CD4-positive, alpha-beta T cell treated with Interleukin-6 at 100 ng/mL for 8 hours (primary cell): Measurements from ENCODE around the gene SNX22.
A peak's percentile ranks its signal among the peaks of the same experiment; 100 is the strongest.

Experiments
- DNase-seq: peaks from one replicate; pipeline ENCODE4 v3.0.0-alpha.2; 2020; ENCODE audit warnings: mixed read lengths, low spot score

Gene SNX22

DNA sequence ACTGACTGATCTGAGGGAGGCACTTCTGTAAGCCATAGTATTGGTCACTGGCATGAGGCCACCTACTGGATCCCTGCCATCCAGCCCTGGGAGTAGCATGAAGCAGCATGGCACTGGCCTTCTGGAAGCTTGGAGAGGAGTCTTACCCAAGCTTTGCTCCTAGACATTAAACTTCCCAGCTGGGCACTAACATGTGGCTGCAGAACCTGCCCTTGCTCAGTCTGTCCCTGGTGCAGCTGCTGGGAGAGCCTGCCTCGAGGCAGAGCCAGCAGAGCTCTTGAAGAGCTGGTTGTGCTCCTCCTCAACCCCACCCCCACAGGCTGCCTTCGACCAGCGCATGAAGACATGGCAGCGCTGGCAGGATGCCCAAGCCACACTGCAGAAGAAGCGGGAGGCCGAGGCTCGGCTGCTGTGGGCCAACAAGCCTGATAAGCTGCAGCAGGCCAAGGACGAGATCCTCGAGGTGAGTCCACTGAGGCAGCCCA, 17.1 kb upstream of the SNX22 start:
- no peak for DNase-seq

DNA sequence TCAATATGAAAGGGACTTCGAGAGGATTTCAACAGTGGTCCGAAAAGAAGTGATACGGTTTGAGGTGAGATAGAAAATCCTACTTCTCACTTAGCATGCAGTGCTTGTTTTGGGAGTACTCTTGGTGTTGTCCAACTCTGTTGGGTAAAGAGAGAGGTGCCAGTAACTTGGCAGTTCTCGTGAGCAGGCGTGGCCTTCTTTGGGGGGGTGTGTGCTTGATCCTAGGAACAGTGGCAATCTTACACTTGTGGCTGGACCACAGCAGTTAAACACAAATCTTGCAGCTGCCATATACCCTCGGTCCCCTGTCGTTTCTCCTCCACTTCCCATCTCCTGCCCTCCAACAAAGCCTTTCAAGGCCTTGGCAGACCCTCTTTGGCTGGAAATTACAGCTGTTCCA, 15.2 kb upstream of the SNX22 start:
- DNase-seq = no peak

DNA sequence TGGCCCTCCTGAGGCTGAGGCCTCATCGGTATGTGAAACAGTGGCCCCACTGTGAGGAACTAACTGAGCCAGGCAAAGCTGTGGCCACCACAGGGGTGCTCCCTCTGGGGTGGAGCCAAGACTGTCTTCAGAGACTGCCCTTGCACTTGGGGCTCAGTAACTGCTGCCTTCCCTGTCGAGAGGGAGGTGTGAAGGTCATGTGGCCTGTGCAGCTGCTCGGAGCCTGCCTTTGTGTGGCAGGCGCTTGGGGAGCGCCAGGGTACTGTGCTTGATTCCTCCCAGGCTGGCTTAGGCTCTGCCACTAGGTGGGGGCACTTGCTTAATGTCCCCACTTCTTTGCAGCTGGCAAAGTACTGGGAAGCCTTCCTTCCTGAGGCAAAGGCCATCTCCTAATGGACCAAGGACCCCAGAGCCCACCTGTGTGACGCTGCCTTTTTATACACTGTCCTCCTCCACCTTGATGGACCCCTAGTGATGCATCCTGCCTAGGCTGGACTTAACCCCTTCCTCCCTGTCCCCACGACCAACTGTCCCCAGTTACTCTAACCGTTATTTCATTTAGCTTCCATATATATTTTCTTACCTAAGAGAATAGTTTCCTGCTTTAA, 14.2 kb upstream of the SNX22 start:
- DNase-seq = no peak

- DNase-seq = no peak
Measured at GRCh38 chr15:64138331-64138941, 13.1 kb upstream of the SNX22 start.

DNA sequence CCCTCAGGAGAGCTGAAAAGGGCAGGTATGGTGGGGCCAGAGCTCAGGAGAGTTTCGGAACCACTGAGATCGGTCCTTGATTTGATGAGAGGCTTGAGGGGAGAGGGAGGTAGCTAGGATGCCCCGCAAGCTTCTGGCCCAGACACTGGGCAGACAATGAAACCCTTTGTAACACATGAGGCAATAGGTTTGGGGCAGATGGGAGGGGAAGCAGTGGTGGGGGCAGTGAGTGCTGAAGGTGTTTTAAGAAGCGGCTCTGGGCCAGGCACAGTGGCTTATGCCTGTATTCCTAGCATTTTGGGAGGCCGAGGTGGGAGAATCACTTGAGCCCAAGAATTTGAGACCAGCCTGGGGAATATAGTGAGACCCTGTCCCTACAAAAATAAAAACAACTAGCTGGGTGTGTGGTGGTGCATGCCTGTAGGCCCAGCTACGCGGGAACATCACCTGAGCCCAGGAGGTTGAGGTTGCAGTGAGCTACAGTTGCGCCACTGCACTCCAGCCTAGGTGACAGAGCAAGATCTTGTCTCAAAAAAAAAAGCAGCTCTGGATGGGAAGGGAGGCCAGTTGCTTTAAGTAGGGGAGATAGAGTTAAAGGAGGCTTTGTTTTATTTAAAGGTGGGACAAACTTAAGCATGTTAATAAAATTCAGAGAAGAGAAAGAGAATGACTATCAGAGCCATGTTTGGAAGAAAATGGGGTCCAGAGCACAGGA, 9.6 kb upstream of the SNX22 start:
- no peak for DNase-seq

DNA sequence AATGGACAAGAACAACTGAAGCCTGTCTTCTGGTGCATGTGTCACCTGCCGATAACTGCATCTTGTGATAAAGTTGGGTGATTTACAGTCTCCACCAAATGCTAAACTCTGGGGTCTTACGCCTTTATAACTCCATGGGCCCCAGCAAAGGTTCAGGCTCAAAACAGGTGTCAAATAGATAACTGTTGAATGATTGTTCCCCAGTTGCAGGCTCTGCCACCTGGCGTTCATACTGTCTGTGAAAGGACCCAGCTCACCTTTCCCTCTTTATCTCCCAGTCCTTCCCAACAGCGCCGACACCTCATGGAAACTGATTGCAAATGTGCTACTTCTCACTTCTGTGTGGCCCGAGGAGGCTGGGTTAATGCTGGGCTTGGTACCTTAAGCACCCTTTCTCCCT, 8.3 kb upstream of the SNX22 start:
- DNase-seq = no peak

GRCh38 chr15:64144192-64144564, 7.4 kb upstream of the SNX22 start:
- no peak for DNase-seq

DNA sequence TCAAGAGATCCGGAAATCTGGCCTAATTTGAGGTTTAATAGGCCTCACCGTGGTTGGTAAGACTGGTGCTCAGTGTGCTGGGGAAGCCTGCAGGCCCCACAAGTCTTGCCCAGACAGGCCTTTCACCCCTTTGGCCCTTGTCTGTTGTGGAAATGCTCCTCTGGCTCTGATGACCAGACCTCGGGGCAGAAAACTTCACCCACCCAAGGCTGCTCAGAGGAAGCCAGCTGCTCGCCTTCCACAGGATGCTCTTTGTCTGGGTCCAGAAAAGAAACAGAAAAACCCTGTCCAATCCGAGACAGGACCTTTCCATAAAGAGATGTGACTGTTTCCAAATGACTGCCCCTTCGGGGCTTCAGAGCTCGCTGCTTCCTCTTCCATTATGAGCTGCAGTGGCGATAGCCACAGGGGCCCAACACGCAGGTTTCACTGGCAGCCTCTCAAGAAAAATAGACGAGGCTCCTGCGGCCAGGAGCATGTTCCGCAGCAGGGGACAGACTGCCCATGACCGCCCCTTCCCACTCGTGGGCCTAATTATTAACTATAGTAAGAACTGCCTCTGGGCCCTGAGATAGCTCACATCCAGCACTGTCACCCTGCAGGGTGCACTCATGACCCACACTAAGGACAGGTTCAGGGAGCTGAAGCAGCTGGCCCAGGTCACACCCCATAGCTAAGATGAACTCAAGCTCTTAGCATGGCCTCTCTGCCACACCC, 6.8 kb upstream of the SNX22 start:
- DNase-seq = no peak

DNA sequence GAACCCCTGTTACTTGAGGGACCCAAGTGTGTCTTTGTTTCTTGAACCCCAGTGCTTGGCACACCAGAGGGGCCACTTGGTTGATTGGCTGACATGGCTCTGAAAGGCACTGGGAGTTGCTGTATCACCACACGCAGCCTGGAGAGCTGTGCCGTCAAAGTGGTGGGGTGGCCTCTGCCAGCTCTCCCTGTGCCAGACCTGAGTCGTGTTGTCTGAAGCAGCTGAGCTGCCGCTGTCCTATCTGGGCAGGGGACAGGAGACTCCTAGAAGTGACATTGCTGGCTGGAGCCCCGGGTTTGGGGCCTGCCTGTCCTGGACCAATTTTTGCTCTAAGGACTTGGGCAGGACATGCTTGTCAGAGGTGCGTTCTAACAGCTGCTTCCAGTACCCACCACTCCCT, 5.5 kb upstream of the SNX22 start:
- DNase-seq = no peak

DNA sequence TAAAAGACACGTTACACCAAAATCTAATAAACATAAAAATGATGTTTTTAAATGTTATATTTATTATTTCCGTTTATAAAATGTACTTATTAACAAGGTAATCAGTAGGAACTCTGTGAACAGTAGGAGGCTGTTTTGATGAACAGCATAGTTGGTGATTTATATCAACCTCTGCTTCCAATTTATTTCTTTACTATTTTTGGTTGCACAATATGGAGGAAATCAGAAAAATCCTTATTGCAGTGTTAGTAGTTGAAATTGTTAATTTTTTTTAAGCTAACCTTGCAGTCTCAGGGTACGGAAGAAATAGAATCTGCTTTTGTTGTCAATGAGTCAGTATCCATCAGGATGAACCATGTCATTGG, 5.0 kb upstream of the SNX22 start:
- DNase-seq = no peak

- no peak for DNase-seq
Measured at GRCh38 chr15:64146885-64147681, 4.4 kb upstream of the SNX22 start.

GRCh38 chr15:64148168-64148567, 3.4 kb upstream of the SNX22 start:
- DNase-seq = no peak

DNA sequence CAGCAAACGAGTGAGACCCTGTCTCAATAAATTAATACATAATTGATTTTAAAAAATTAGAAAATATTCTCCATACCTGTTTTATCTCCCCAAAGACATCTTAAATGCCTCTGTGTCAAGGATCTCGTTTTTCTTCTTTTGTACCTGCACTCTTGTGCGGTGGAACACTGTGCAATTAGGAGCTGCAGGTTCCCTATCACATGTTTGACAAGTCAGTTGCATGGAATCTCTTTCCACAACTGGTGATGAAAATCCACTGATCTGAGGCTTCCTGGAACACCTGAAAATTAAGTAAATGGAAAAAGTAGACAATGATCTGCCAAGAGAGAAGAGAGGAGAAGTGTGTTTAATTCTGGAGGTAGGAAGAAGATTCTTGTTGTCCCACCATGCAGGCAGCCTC, 3.0 kb upstream of the SNX22 start:
- DNase-seq = no peak

DNA sequence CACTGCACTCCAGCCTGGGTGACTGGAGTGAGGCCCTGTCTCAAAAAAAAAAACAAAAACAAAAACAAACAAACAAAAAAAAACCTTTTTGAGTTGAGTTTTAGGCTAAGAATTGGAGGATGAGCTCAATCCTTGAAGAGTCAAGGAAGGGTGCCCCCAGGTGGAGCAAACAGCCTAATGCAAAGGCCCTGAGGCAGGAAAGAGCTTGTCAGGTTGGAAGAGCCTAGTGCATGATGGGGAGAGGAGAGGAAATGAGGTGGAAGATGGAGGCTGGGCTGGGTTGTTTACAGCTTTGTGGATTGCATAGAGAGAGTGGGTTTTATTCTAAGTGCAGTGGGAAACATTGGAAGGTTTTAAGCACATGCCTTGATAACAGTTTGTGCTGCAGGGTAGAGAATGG, 2.1 kb upstream of the SNX22 start:
- DNase-seq = no peak

- DNase-seq = no peak
Measured at GRCh38 chr15:64149893-64150578, 1.5 kb upstream of the SNX22 start.

DNA sequence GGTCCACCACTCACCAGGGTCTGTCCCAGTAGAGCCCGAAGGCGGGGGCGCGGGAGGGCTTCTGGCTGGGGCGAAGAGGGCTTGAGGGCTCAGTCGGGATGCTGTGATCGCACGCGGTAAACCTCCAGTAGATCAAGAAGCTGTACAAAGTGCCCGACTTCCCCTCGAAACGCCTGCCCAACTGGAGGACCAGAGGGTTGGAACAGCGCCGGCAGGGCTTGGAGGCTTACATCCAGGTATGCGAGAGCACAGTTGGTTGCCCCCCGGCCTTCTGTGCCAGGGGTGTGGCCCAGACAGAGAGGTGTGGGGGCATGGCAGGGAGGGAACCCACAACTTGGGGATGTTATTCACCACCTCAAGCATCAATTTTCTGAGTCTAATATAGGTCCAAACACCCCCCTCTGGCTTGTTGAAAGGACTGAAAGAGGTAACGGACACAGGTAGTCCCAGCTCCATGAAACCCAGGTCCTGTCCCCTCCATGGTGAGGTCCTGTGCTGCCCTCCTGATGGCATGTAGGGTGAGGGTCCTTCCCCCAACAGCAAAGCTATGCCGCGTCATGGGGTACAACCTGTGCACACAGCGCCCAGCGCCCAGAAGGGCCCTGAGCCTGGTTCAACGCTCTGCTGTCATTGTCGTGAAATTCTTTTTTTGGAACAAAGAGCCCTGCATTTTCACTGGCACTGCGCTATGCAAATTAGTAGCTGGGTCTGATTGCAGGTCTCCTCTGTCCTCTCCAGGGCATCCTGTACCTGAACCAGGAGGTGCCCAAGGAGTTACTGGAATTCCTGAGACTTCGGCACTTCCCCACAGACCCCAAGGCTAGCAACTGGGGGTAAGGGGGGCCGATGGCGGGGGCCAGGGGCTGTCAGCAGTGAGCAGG, 1.2 kb downstream of the SNX22 start:
- DNase-seq = no peak

DNA sequence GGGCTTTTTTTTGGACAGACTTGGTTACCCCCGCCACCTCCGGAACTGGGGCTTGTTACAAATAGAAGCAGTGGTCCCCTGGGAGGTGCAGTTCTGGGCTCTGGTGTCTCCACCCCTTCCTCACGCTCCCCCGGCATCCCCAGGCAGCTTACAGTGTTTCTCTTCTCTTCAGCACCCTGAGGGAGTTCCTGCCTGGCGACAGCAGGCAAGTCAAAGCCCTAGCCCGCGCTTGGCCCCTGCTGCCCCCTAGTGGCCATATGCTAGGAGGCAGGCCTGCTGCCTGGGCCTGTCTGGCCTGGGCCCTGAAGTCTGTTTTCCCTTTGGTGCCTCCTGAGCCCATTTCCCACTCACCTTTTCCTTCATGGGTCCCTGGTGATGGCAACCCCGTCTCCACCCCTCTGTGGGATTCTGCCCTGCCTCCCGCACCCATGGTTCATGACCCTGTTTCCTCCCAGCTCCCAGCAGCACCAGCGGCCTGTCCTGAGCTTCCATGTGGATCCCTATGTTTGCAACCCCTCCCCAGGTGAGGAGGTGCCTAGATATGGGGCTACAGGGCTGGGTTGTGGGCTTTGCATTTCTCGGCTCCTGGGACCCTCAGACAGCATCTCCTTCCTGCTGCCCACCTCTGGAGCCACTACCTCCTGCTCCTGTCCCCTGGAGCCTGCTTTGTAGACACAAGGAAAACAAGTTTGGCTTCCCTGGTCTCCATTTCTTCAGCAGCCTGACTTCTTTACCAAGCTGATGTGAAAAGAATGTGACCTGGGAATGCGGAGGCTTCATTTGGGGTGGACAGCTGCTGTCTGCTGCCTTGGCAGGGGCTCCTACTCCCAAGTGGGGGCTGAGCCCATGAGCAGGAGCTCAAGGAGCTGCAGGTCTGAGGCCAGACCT, 2.2 kb downstream of the SNX22 start:
- peak; percentile 89 for DNase-seq

DNA sequence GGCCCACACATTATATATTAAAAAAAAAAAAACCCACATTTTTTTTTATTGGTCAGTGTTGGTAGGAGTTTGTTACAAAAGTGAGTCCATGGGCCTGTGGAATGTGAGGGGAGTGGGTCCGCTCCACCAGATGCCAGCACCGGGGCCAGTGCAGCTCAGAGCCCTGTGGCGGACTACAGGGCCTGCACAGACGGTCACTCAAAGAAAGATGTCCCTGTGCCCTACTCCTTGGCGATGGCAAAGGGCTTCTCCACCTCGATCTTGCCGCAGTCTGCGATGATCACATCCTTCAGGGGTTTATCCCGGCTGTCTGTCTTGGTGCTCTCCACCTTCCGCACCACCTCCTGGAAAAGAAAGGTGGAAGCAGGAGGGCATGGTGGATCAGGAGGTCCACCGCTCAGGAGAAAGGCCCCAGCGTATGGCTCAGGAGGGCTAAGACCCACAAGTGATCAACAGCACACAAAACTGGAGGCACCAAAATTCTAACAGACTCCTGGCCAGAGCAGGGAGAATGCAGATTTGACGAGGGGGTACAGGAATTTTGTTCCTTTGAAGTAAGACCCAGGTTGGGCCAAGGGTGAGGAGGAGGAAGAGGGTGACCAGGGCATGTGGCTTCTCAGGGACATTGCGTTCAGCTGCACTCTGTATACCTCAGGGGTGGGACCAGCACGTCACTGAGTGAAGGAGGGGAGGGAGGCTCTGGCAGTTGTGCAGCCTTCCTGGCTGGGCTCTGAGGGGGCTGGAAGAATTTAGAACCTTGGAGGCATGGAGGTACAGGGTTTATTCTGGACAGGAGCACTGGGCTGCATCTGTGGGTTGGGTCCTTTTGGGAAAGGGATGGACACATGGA, 4.5 kb downstream of the SNX22 start:
- DNase-seq = no peak
